GM12878 (cell line): Measurements from ENCODE around the gene ATG10. TPM values are rescaled to one million over a fixed set of nuclear protein-coding genes. Genes with fewer than 3 reads are reported as not detected.

Source experiments
- ATAC-seq: fragments of 200-7000 bp; cut with Tn5 transposase; 3 replicates; pipeline ENCODE4 v1.9.1; 2020; ENCODE audit warnings: mild to moderate bottlenecking, moderate library complexity
- BruUV-seq: library from RNA; stranded (reverse); fragments of 400-500 nt; replicated peaks from 2 replicates; lab custom pipeline; 2021; lab: Mats Ljungman, UMichigan
- CTCF ChIA-PET: fragments of 300-600 bp; sonication (Branson Sonifier 250); formaldehyde crosslinking; extraction: SDS; loops from one replicate; lab custom pipeline; 2021; ENCODE audit warnings: inconsistent platforms; lab: Yijun Ruan, JAX
- POLR2A ChIA-PET: fragments of 350-600 bp; formaldehyde crosslinking; extraction: SDS; loops from one replicate; lab custom pipeline; 2021; ENCODE audit warnings: inconsistent platforms; lab: Charles Lee
- RAD21 ChIA-PET: fragments of 300-600 bp; sonication (Branson Sonifier 250); formaldehyde crosslinking; loops from one replicate; lab custom pipeline; 2023; ENCODE audit warnings: antibody characterized with exemption; ENCODE audit not compliant: unreplicated experiment; lab: Charles Lee
- SMC1A ChIA-PET: fragments of 300-600 bp; sonication (Branson Sonifier 250); formaldehyde crosslinking; loops from one replicate; lab custom pipeline; 2023; ENCODE audit not compliant: unreplicated experiment, uncharacterized antibody; lab: Charles Lee
- DNase-seq: peaks from one replicate; pipeline ENCODE4 v3.0.0-alpha.2; 2011; ENCODE audit warnings: low read depth, low spot score
- FAIRE-seq: peaks from 3 replicates; lab custom pipeline; 2011; peaks lifted over from hg19 to GRCh38; lab: Jason Lieb, UNC
- H2AFZ ChIP-seq: 2 replicates; pipeline ENCODE4 v1.6.0; 2011; ENCODE audit warnings: low read depth, low read length, control low read depth; ENCODE audit not compliant: control insufficient read depth
- H3K27ac ChIP-seq: 2 replicates; pipeline ENCODE4 v1.5.1; 2011; ENCODE audit warnings: control low read depth; ENCODE audit not compliant: control insufficient read depth, insufficient read depth
- H3K27me3 ChIP-seq, 2 experiments: replicated peaks in 1 of 2; 2 replicates each; pipeline versions ENCODE4 v1.6.0 to v1.6.1; 2011; ENCODE audit warnings: low read length in 1 of 2; ENCODE audit not compliant: control insufficient read depth in 2 of 2, insufficient read depth in 2 of 2
- H3K36me3 ChIP-seq, 2 experiments: 2 replicates each; pipeline ENCODE4 v1.5.1; 2011; ENCODE audit warnings: low read length in 1 of 2; ENCODE audit not compliant: control insufficient read depth in 2 of 2, insufficient read depth in 2 of 2
- H3K4me1 ChIP-seq: 2 replicates; pipeline ENCODE4 v1.6.1; 2011; ENCODE audit warnings: mild to moderate bottlenecking, low read length, moderate library complexity, mixed read lengths; ENCODE audit not compliant: control insufficient read depth, insufficient read depth
- H3K4me2 ChIP-seq: 2 replicates; pipeline ENCODE4 v1.6.0; 2011; ENCODE audit warnings: control low read depth; ENCODE audit not compliant: control insufficient read depth, insufficient read depth
- H3K4me3 ChIP-seq: fragments of 200-600 bp; sonication (generic); 2 replicates; pipeline ENCODE4 v1.5.1; 2016
- H3K79me2 ChIP-seq: 2 replicates; pipeline ENCODE4 v1.6.0; 2011; ENCODE audit warnings: low read length; ENCODE audit not compliant: control insufficient read depth, insufficient read depth
- H3K9ac ChIP-seq: 2 replicates; pipeline ENCODE4 v1.8.0; 2011; ENCODE audit warnings: low read length, control low read depth, mixed read lengths; ENCODE audit not compliant: control insufficient read depth, insufficient read depth
- H3K9me3 ChIP-seq: replicated peaks from 3 replicates; pipeline ENCODE4 v1.5.1; 2011; ENCODE audit warnings: mild to moderate bottlenecking, low read length; ENCODE audit not compliant: control insufficient read depth, insufficient read depth
- H4K20me1 ChIP-seq: 2 replicates; pipeline ENCODE4 v1.6.0; 2011; ENCODE audit not compliant: control insufficient read depth, insufficient read depth
- NBN ChIP-seq: fragments of 450-650 bp; IDR thresholded peaks from 2 replicates; pipeline ENCODE4 v1.6.1; 2016
- RAD21 ChIP-seq: IDR thresholded peaks from 2 replicates; pipeline ENCODE4 v1.6.1; 2011; ENCODE audit warnings: mild to moderate bottlenecking, low read depth, low read length, moderate library complexity; ENCODE audit not compliant: insufficient read depth
- SMC3 ChIP-seq: IDR thresholded peaks from 2 replicates; pipeline ENCODE4 v1.6.1; 2011; ENCODE audit warnings: low read length, improper control_type of control experiment, borderline replicate concordance
- WGBS: methylation state at CpG from one replicate; pipeline ENCODE4 v1.1.6; 2016; ENCODE audit warnings: low lambda C conversion rate; ENCODE audit not compliant: insufficient replicate concordance, insufficient coverage; ENCODE audit errors: missing lambda C conversion rate; 5-methylcytosine and 5-hydroxymethylcytosine counted together
- in situ Hi-C: fragments of 300-500 bp; cut with MboI; formaldehyde crosslinking; loops from 9 replicates; pipeline ENCODE4 v1.14.3; 2018; ENCODE audit warnings: mixed read lengths
- intact Hi-C: fragments of 100-400 bp; cut with micrococcal nuclease; formaldehyde crosslinking; loops from one replicate; pipeline ENCODE4 v1.14.2; 2022; ENCODE audit not compliant: unreplicated experiment
- polyA plus RNA-seq, 11 experiments: library from polyadenylated mRNA; depleted of rRNA in 4 of 11; unstranded in 6 of 11; stranded (reverse) in 5 of 11; fragments of >200 nt; fragmentation: Nextera tagmentation in 4 of 11; fragmentation: Illumina TruSeq in 1 of 11; extraction: Ambion mirVana in 4 of 11; extraction: Trizol in 1 of 11; gene quantifications; 1 replicate in 1 of 11; 2 replicates in 10 of 11; pipeline versions ENCODE4 v1.2.1 to v1.2.3, GENCODE V29; 2011 to 2016; ENCODE audit warnings: inconsistent platforms in 2 of 11, missing spikeins in 2 of 11, low read depth in 1 of 11
- total RNA-seq, 4 experiments: library from RNA; depleted of rRNA in 3 of 4; stranded (reverse); fragments of >200 nt in 3 of 4; fragmentation: Illumina TruSeq in 1 of 4; extraction: Trizol in 1 of 4; gene quantifications; 2 replicates each; pipeline versions ENCODE4 v1.2.1 to v1.2.3, GENCODE V29; 2013 to 2021
- TF ChIP-seq, protein P1 (sequence below), 3 experiments: IDR thresholded peaks in 2 of 3; conservative IDR thresholded peaks in 1 of 3; 2 replicates each; pipeline ENCODE4 v1.5.1; 2011; ENCODE audit warnings: low read depth in 3 of 3, low read length in 3 of 3, mild to moderate bottlenecking in 3 of 3, control low read depth in 2 of 3, moderate library complexity in 2 of 3, inconsistent platforms in 1 of 3, mixed read lengths in 1 of 3; ENCODE audit not compliant: control insufficient read depth in 2 of 3, insufficient read depth in 1 of 3; ENCODE audit errors: extremely low read depth in 1 of 3

ATG10 gene
- total and polyA plus RNA-seq, 10 of the 15 experiments (the other 5 are each of a cell fraction or from before 2014, with no cell fraction given), result 3.8 to 14.4 (median 6.5) TPM

- intact Hi-C loops (no loop called here), in situ Hi-C loops (no loop called here)
- no peak overlapping the region for H3K9ac ChIP-seq
- BruUV-seq, result no TSS peak
- ChIA-PET RAD21 (interaction anchor here (0.6 to 1.3 kb wide), 6 partner anchors 18 to 753 kb away, joined by 3 to 4 read pairs (median 4); no protein-coding TSS in a partner anchor), CTCF (interaction anchor here (0.6 to 4.4 kb wide), 27 partner anchors 8 to 940 kb away, joined by 3 to 21 read pairs (median 5); no protein-coding TSS in a partner anchor), POLR2A (interaction anchor here (0.5 kb wide), 1 partner anchor 461 kb away, joined by 3 read pairs; no protein-coding TSS in a partner anchor), SMC1A (interaction anchor here (0.8 to 4.6 kb wide), 11 partner anchors 9 to 162 kb away, joined by 3 to 22 read pairs (median 5); no protein-coding TSS in a partner anchor)
- no peak for DNase-seq
- H3K4me1 ChIP-seq, result no peaks in the 10 kb centered on the region
- 100% methylated on average over 3 of the region's 3 CpGs for WGBS
- H3K9me3 ChIP-seq, result no peaks in the 10 kb centered on the region
- peak; percentile 83 for ATAC-seq
- H4K20me1 ChIP-seq, result no peaks in the 10 kb centered on the region
- no peaks in the 10 kb centered on the region for H3K27me3 ChIP-seq
- no peak overlapping the region for H3K27ac ChIP-seq
- no peak for FAIRE-seq
- no peak overlapping the region for H2AFZ ChIP-seq
- no peak overlapping the region for H3K4me3 ChIP-seq
- H3K36me3 ChIP-seq, result no peaks in the 10 kb centered on the region
- no peaks in the 10 kb centered on the region for H3K79me2 ChIP-seq
- TF ChIP-seq RAD21, result peak; percentile 46
- no peak for TF ChIP-seq NBN
- TF ChIP-seq, protein P1, sequence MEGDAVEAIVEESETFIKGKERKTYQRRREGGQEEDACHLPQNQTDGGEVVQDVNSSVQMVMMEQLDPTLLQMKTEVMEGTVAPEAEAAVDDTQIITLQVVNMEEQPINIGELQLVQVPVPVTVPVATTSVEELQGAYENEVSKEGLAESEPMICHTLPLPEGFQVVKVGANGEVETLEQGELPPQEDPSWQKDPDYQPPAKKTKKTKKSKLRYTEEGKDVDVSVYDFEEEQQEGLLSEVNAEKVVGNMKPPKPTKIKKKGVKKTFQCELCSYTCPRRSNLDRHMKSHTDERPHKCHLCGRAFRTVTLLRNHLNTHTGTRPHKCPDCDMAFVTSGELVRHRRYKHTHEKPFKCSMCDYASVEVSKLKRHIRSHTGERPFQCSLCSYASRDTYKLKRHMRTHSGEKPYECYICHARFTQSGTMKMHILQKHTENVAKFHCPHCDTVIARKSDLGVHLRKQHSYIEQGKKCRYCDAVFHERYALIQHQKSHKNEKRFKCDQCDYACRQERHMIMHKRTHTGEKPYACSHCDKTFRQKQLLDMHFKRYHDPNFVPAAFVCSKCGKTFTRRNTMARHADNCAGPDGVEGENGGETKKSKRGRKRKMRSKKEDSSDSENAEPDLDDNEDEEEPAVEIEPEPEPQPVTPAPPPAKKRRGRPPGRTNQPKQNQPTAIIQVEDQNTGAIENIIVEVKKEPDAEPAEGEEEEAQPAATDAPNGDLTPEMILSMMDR (IDR thresholded peaks at IDR 0.05 in 2 of 3, conservative IDR thresholded peaks at IDR 0.05 in 1 of 3; ENCODE audit: control insufficient read depth in 2 of 3, extremely low read depth in 1 of 3, insufficient read depth in 1 of 3, low read depth in 3 of 3, low read length in 3 of 3), result peak; percentile 40 to 45 (median 40); a peak in 4 of 6 replicates
- TF ChIP-seq SMC3, result peak; percentile 10; the same call in 1 of the 2 replicates
- TF ChIP-seq, all 136 proteins: peak for 3
- H3K4me2 ChIP-seq, result no peak overlapping the region
Measured at GRCh38 chr5:82259172-82259800, 287.5 kb downstream of the ATG10 start.
